HG03108 (cell line): Measurements from ENCODE around the gene SLC29A3.
"Not testable (repeated sequence)": the region's sequence is repeated elsewhere in the genome, so short reads cannot be mapped to it uniquely, and the experiment has no call there.

Experiments used
- ATAC-seq: cut with Tn5 transposase; IDR thresholded peaks from one replicate; pipeline ENCODE4 v1.9.1; 2021; ENCODE audit warnings: moderate library complexity; ENCODE audit not compliant: unreplicated experiment

Gene SLC29A3

DNA sequence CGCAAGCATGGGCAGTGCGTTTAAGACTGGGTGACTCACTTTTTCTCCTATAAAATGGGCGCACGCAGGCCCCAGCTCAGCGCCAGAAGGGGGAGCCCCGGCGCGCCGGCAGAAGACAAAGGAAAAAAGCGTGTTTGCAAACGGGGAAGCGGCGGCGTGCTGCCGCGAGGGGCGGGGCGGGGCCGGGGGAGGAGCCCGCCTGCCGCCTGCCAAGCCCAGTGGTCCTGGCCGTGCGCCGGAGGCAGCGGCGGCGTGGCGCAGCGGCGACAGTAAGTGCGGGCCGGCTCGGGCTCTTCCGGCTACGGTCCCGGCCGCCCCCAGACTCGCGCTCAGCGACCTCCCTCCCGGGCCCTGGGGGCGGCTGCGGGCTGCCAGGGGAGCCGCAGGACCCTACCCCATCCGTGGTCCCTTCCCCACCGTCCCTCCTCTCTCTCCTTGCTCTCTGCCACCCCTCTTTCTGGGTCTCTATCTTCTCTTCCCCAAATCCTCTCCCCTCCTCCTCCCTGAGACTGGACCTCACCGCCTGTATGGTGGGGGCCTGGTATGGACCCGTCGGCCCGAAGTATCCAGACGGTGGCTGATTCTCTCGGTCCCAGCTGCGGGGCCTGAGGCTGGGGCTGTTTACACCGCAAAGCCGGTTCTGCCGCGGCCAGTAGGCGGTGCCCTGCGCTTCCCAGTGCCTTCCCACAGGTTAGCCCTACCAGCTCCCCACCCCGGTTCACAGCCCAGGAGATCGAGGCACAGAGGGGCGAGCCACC is at the start of gene SLC29A3:
SLC29A3 (plus strand) TSS at position 218 of the 758 bp plus-strand sequence; CDS start at position 269, 51 bp downstream.
- ATAC-seq = peak; percentile 50

DNA sequence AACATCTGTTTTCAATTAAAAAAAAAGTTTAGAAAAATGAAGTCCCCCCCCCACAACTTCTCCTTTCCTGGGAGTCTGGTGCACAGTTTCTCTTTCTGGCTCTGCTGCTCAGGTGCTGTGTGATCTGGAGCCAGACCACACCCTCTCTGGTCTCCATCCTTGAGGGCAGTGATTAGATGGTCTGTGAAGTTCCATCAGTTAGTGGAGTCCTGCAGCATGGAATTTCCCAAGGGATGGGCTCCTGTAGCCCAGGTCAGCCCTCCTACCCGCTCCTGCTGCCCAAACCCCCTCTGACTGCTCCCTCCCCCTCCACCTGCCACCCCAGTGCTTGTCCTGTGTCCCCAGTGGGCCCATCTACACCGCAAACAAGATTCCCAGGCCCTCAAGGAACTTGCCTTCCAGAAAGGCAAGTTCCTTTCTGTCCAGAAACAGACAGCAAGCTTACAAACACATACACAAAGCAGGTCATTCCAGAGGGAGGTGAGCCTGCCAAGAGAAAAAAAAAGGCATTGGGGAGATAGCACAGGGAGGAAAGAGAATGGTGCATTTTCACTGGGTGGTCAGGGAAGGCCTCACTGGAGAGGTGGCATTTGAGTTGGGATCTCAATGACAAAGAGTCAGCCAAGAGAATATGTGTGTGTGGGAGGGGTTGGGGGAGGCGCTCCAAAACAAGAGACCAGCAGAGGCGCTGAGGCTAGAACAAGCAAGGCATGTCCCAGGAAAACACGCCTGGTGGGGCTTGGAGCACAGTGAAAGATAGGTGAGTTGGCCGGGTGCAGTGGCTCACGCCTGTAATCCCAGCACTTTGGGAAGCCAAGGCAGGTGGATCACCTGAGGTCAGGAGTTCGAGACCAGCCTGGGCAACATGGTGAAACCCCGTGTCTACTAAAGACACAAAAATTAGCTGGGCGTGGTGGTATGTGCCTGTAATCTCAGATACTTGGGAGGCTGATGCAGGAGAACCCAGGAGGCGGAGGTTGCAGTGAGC is 49.5 kb upstream of the SLC29A3 start:
- ATAC-seq = no peak

GRCh38 chr10:71270301-71271220 is 48.5 kb upstream of the SLC29A3 start:
- no peak for ATAC-seq

DNA sequence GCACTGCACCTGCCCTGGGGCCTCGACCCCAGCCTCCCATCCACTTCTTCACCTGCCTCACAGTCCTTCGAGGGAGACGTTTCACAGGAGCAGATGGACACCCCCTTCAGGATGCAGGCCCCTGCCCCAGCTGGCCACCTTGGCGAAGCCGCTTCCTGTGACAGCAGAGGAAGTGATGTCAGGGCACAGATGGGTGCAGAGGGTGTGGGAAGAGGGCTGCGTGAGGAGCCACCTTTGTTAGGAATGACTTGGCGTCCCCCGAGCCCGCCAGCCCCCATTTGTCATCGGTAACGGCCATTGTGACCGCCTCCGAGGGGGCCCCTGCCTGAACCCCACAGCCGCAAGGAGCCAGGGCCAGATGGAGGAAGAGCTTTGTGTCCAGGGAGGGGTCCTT is 47.4 kb upstream of the SLC29A3 start:
- no peak for ATAC-seq

DNA sequence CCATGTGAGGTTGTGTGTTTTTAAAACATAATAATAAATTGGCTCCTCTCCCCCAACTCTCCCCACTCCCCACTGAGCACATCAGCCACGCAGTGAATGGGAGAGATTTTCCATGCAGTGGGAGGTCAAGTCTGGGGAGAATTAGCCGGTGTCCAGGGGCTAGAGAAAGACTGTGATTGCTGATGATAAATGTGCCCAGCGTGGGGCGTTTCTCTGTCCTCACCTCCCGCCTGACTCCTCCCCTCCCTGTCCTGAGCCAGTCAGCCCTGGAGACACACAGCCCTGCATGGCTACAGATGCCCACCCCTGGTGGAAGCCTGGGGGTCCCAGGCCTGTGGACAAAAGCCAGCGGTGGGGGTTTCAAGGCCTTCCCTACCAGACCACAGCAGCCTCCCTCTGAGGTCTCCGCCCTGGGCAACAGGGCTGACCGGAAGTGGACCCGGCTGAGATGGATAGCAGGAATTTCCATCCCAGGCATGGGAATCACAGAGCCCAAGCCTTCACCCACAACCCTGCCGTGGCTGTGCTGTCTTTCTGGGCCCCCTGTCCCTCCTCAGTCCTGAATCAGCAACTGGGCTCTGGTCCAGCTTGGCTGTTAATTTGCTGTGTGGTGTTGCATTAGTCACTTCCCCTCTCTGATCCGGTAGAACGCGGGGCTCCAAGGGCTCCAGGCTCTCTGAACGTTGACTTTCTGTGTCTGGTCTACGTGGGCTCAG is 46.8 kb upstream of the SLC29A3 start:
- no peak for ATAC-seq

- ATAC-seq = not testable (repeated sequence)
These were observed 46.1 kb upstream of the SLC29A3 start for GRCh38 chr10:71272974-71273373.

DNA sequence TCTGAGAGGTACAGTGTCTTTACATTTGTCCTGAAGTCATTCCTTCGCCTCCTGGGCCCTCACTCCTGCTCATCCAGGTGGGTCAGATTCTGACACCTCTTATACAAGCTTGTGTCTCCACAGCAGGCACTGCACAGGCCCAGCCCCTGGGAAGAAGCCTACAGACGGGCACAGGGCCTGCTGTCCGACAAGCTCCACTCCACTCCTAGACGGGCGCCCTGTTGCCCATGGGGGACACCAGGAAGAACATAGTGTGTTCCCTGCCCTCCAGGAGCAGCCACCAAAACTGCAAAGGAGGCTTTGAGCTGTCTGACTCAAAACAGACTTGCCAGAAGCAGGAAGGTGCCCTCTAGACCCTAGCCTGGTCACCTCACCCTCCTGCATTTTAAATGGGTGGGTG is 45.6 kb upstream of the SLC29A3 start:
- ATAC-seq = no peak

- ATAC-seq = no peak
These were observed 43.9 kb upstream of the SLC29A3 start for GRCh38 chr10:71274901-71275796.

GRCh38 chr10:71276873-71277272 is 42.2 kb upstream of the SLC29A3 start:
- ATAC-seq = no peak

- ATAC-seq = no peak
These were observed 41.0 kb upstream of the SLC29A3 start for GRCh38 chr10:71277914-71278665.

- ATAC-seq = no peak
These were observed 40.1 kb upstream of the SLC29A3 start for GRCh38 chr10:71278691-71279588.

GRCh38 chr10:71279590-71280170 is 39.4 kb upstream of the SLC29A3 start:
- no peak for ATAC-seq

DNA sequence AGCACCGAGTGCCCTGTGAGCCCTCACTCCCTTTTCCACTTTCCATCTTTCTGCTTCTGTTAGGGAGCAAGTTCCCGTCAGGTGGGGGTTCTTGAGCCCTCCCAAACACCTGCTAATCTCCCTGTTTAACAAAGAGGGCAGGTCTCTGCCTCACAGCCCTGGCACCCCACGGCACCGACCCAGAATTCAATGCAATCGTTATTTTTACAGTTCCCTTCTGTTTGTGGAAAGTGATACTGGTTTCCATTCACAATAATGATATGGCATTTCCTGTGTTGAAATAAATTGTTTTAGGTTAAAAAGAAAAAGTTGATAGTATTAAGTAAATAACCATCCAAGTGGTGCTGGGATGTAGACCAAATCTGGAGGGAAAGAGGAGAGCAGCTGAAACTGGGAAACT is 38.8 kb upstream of the SLC29A3 start:
- ATAC-seq = no peak

GRCh38 chr10:71280825-71281224 is 38.2 kb upstream of the SLC29A3 start:
- ATAC-seq = no peak

- ATAC-seq = no peak
These were observed 37.3 kb upstream of the SLC29A3 start for GRCh38 chr10:71281646-71282322.

DNA sequence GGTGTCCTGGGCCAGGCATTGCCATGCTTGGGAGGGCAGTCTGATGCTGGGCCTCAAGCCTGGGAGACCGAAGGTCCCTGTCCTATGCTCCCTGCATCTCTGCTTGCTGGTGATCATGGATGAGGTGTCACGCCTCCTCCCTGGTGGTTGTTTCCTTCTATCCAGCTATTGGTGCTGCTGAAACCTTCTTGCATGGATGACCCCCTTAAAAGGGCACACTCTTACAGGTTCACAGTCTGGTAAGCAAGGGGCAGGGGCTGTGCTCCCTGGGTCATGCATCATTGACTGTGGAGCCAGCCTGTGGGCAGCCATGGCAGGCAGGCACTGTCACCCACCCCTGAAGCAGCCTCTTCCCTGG is 36.8 kb upstream of the SLC29A3 start:
- ATAC-seq = no peak

DNA sequence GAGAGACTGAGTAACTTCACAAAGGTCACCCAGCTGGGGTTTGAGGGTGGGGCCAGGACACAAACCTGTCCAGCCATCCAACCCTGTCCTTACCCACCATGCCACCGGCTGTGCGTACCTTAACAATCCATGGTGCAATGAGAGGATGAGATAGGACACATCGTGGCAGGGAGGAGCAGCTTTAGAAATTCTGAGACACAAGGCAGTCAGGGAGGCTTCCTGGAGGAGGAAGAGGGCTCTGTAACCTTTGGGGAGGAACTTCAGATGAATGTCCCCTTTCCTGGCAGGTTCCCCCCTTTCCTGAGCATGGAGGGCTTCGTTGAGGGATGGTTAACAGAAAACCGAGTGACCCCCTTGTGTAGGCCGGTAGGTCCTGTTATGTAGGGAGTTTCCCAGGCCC is 35.6 kb upstream of the SLC29A3 start:
- ATAC-seq = no peak
